Vagina (tissue), 2 donors: ENCODE measurements around the gene LRRN2.

Experiments used
- CTCF ChIP-seq, 3 experiments: fragments of 450-650 bp in 2 of 3; fragments of 200-600 bp in 1 of 3; sonication (generic) in 1 of 3; IDR thresholded peaks; one replicate each; pipeline ENCODE4 v1.5.1; 2017 to 2019; ENCODE audit warnings: antibody characterized with exemption in 3 of 3, mild to moderate bottlenecking in 2 of 3, moderate library complexity in 2 of 3
- POLR2A ChIP-seq, 2 donors: fragments of 450-650 bp; IDR thresholded peaks; one replicate each; pipeline ENCODE4 v1.6.1; 2017; ENCODE audit warnings: antibody characterized with exemption in 2 of 2, mild to moderate bottlenecking in 2 of 2, moderate library complexity in 2 of 2
- POLR2AphosphoS5 ChIP-seq, 2 donors: sonication (generic); formaldehyde crosslinking; IDR thresholded peaks; one replicate each; pipeline ENCODE4 v1.9.0; 2017; ENCODE audit warnings: antibody characterized with exemption in 2 of 2, mild to moderate bottlenecking in 2 of 2, low read depth in 1 of 2; ENCODE audit not compliant: insufficient read depth in 1 of 2

DNA sequence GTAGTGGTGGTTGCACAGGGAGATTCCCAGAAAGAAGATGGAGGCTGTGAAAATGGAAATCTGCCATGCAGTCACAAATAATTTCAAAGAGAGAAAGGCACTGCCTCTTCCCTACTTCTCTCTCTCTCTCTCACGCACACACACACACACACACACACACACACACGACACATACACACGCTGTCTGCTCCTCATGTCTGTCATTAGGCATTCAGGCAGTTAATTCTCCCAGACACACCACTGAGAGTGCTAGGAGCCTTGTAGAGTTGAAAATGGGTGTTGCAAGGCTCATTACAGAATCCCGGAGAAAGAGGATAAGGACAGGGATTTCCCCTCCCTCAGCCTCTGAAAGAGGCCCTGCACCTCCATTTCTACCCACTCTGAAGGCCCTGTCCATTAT is 47.8 kb upstream of the LRRN2 start:
- TF ChIP-seq POLR2AphosphoS5 (IDR thresholded peaks at IDR 0.05; ENCODE audit: insufficient read depth in 1 of 2, low read depth in 1 of 2): no peak
- TF ChIP-seq CTCF (IDR thresholded peaks at IDR 0.05): no peak
- TF ChIP-seq POLR2A (IDR thresholded peaks at IDR 0.05): no peak
